Sigmoid colon (tissue), 4 donors: ENCODE results near the gene CAMTA1.

ENCODE experiments used
- CTCF ChIP-seq, 4 experiments: fragments of 450-650 bp in 3 of 4; fragments of 200-600 bp in 1 of 4; IDR thresholded peaks; one replicate each; pipeline ENCODE4 v1.5.1; 2016 to 2019; ENCODE audit warnings: antibody characterized with exemption in 4 of 4, mild to moderate bottlenecking in 3 of 4, moderate library complexity in 2 of 4
- EP300 ChIP-seq, 4 donors: sonication (generic); formaldehyde crosslinking; IDR thresholded peaks; one replicate each; pipeline ENCODE4 v1.6.1; 2017; ENCODE audit warnings: antibody characterized with exemption in 4 of 4
- POLR2A ChIP-seq, 2 donors: fragments of 450-650 bp; IDR thresholded peaks; one replicate each; pipeline ENCODE4 v1.6.1; 2016; ENCODE audit warnings: antibody characterized with exemption in 2 of 2, mild to moderate bottlenecking in 2 of 2, moderate library complexity in 2 of 2
- POLR2AphosphoS5 ChIP-seq, 4 donors: sonication (generic); formaldehyde crosslinking; IDR thresholded peaks; one replicate each; pipeline ENCODE4 v1.6.1; 2017; ENCODE audit warnings: antibody characterized with exemption in 4 of 4

GRCh38 chr1:7247791-7248548 is 462.7 kb downstream of the CAMTA1 start:
- TF ChIP-seq CTCF (IDR thresholded peaks at IDR 0.05) (no peak), POLR2AphosphoS5 (IDR thresholded peaks at IDR 0.05) (no peak), POLR2A (IDR thresholded peaks at IDR 0.05) (no peak), EP300 (IDR thresholded peaks at IDR 0.05) (no peak)
